ACHN (cell line): ENCODE measurements around the gene ALLC.

Experiments used
- DNase-seq: peaks from one replicate; pipeline ENCODE4 v3.0.0-alpha.2; 2015
- in situ Hi-C: cut with HindIII; loops from 2 replicates; pipeline ENCODE4 v1.10.0; 2017; ENCODE audit warnings: low sequenced_read_pairs, low pct_ligation_motif_present, low pct_unique_long_range_greater_than_20kb

Gene ALLC

DNA sequence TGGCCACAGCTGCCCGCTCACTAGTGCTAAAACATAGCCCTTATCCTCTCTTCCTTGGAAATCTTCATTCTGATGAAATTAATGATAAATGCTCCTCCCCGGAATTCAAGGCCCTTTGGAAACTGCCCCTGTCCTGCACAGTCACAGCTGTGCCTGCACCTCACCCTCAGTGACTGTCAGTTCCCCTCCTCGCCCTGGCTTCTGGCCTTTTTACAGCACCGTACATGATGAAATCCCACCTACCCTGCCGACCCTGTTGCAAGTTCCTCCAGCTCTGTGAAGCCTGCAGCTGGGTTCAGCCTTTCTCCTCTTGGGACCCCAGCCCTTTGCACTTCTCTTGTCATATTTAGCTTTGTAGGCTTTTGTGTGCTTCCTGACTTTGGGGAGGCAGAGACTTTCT is 93.8 kb downstream of the ALLC start:
- in situ Hi-C loops, result no loop called here
- no peak for DNase-seq
